H9 (cell line): ENCODE data around the gene NOL7. TPM values are rescaled to one million over a fixed set of nuclear protein-coding genes. Genes with fewer than 3 reads are reported as not detected.

ENCODE experiments used
- DNase-seq: peaks from one replicate; pipeline ENCODE4 v3.0.0-alpha.2; 2017
- H2AFZ ChIP-seq: one replicate; pipeline ENCODE4 v1.6.1; 2013; ENCODE audit warnings: mild to moderate bottlenecking, low read length, control low read depth, moderate library complexity
- H2AK5ac ChIP-seq: 2 replicates; pipeline ENCODE4 v1.6.1; 2013; ENCODE audit warnings: low read length, control low read depth, mixed read lengths; ENCODE audit not compliant: insufficient read length
- H2BK120ac ChIP-seq: one replicate; pipeline ENCODE4 v1.6.1; 2013; ENCODE audit warnings: low read depth, mild to moderate bottlenecking, low read length, control low read depth, inconsistent platforms; ENCODE audit not compliant: poor library complexity, severe bottlenecking
- H2BK12ac ChIP-seq: 2 replicates; pipeline ENCODE4 v1.6.1; 2013; ENCODE audit warnings: low read length, control low read depth, mixed read lengths, low read depth; ENCODE audit not compliant: insufficient read length
- H2BK15ac ChIP-seq: 2 replicates; pipeline ENCODE4 v1.6.1; 2013; ENCODE audit warnings: low read depth, low read length, control low read depth
- H2BK20ac ChIP-seq: one replicate; pipeline ENCODE4 v1.6.1; 2013; ENCODE audit warnings: low read depth, mild to moderate bottlenecking, low read length, control low read depth, inconsistent platforms; ENCODE audit not compliant: poor library complexity, severe bottlenecking
- H2BK5ac ChIP-seq: 2 replicates; pipeline ENCODE4 v1.6.1; 2013; ENCODE audit warnings: low read length, control low read depth, mixed read lengths; ENCODE audit not compliant: insufficient read length
- H3K14ac ChIP-seq: 2 replicates; pipeline ENCODE4 v1.6.1; 2013; ENCODE audit warnings: low read length, control low read depth; ENCODE audit not compliant: insufficient read depth
- H3K18ac ChIP-seq: 2 replicates; pipeline ENCODE4 v1.6.1; 2013; ENCODE audit warnings: low read depth, mild to moderate bottlenecking, mixed read lengths, low read length, control low read depth; ENCODE audit not compliant: insufficient read length
- H3K23ac ChIP-seq: 2 replicates; pipeline ENCODE4 v1.6.1; 2013; ENCODE audit warnings: low read length, control low read depth, mixed read lengths, low read depth; ENCODE audit not compliant: insufficient read length
- H3K23me2 ChIP-seq: 2 replicates; pipeline ENCODE4 v1.6.1; 2013; ENCODE audit warnings: low read depth, mild to moderate bottlenecking, mixed read lengths, low read length, control low read depth; ENCODE audit not compliant: insufficient read length, poor library complexity, severe bottlenecking
- H3K27ac ChIP-seq: 2 replicates; pipeline ENCODE4 v1.5.1; 2013; ENCODE audit warnings: low read length, control low read depth, mixed read lengths, low read depth; ENCODE audit not compliant: insufficient read length
- H3K27me3 ChIP-seq: 2 replicates; pipeline ENCODE4 v1.6.1; 2013; ENCODE audit warnings: low read length, control low read depth, inconsistent platforms; ENCODE audit not compliant: insufficient read depth
- H3K4ac ChIP-seq: 2 replicates; pipeline ENCODE4 v1.6.1; 2013; ENCODE audit warnings: low read depth, mild to moderate bottlenecking, control low read depth, inconsistent platforms, low read length, moderate library complexity
- H3K4me1 ChIP-seq: 2 replicates; pipeline ENCODE4 v1.6.1; 2013; ENCODE audit warnings: low read length, control low read depth, inconsistent platforms; ENCODE audit not compliant: insufficient read depth
- H3K4me2 ChIP-seq: 2 replicates; pipeline ENCODE4 v1.6.1; 2013; ENCODE audit warnings: low read length, control low read depth, mixed read lengths; ENCODE audit not compliant: insufficient read length, insufficient read depth
- H3K56ac ChIP-seq: 2 replicates; pipeline ENCODE4 v1.6.1; 2013; ENCODE audit warnings: low read depth, mild to moderate bottlenecking, mixed read lengths, low read length, control low read depth; ENCODE audit not compliant: insufficient read length
- H3K79me1 ChIP-seq: 2 replicates; pipeline ENCODE4 v1.6.1; 2013; ENCODE audit warnings: low read depth, mild to moderate bottlenecking, moderate library complexity, low read length, control low read depth, inconsistent platforms; ENCODE audit not compliant: insufficient read depth, poor library complexity, severe bottlenecking
- H3K79me2 ChIP-seq: 2 replicates; pipeline ENCODE4 v1.6.1; 2013; ENCODE audit warnings: low read length, control low read depth, inconsistent platforms; ENCODE audit not compliant: insufficient read depth
- H3K9ac ChIP-seq: 2 replicates; pipeline ENCODE4 v1.6.1; 2013; ENCODE audit warnings: low read length, control low read depth, mixed read lengths; ENCODE audit not compliant: insufficient read length; ENCODE audit errors: extremely low read depth
- H3K9me3 ChIP-seq: one replicate; pipeline ENCODE4 v1.6.1; 2013; ENCODE audit warnings: low read depth, low read length, inconsistent platforms; ENCODE audit not compliant: control insufficient read depth
- H3T11ph ChIP-seq: one replicate; pipeline ENCODE4 v1.6.1; 2013; ENCODE audit warnings: mild to moderate bottlenecking, low read length, control low read depth, inconsistent platforms
- H4K20me1 ChIP-seq: one replicate; pipeline ENCODE4 v1.6.1; 2013; ENCODE audit not compliant: control insufficient read depth, insufficient read length, insufficient read depth
- H4K5ac ChIP-seq: 2 replicates; pipeline ENCODE4 v1.6.1; 2013; ENCODE audit warnings: low read depth, mild to moderate bottlenecking, mixed read lengths, low read length, control low read depth; ENCODE audit not compliant: insufficient read length
- H4K8ac ChIP-seq: replicated peaks from 2 replicates; pipeline ENCODE4 v1.6.1; 2013; ENCODE audit warnings: low read length, control low read depth, mixed read lengths, low read depth; ENCODE audit not compliant: insufficient read length
- H4K91ac ChIP-seq: 2 replicates; pipeline ENCODE4 v1.6.1; 2013; ENCODE audit warnings: low read depth, mild to moderate bottlenecking, moderate library complexity, mixed read lengths, low read length, control low read depth; ENCODE audit not compliant: insufficient read length
- H3K27ac Mint-ChIP-seq, 3 experiments: 2 replicates in 2 of 3; 3 replicates in 1 of 3; pipeline ENCODE4 v1.8.0; 2020 to 2021; ENCODE audit warnings: mixed read lengths in 3 of 3, mild to moderate bottlenecking in 1 of 3, moderate library complexity in 1 of 3
- H3K27me3 Mint-ChIP-seq: 2 replicates; pipeline ENCODE4 v1.8.0; 2021; ENCODE audit warnings: low read depth, mild to moderate bottlenecking, moderate library complexity, mixed read lengths
- H3K36me3 Mint-ChIP-seq, 3 experiments: 2 replicates in 2 of 3; 3 replicates in 1 of 3; pipeline ENCODE4 v1.8.0; 2020 to 2021; ENCODE audit warnings: low read depth in 3 of 3, mixed read lengths in 3 of 3; ENCODE audit not compliant: insufficient read depth in 1 of 3
- H3K4me1 Mint-ChIP-seq, 2 experiments: 2 replicates each; pipeline ENCODE4 v1.8.0; 2020; ENCODE audit warnings: mixed read lengths in 2 of 2
- H3K4me3 Mint-ChIP-seq, 2 experiments: 2 replicates in 1 of 2; 3 replicates in 1 of 2; pipeline ENCODE4 v1.8.0; 2020 to 2021; ENCODE audit warnings: mild to moderate bottlenecking in 2 of 2, mixed read lengths in 2 of 2, moderate library complexity in 1 of 2
- H3K9me3 Mint-ChIP-seq, 2 experiments: 2 replicates in 1 of 2; 3 replicates in 1 of 2; pipeline ENCODE4 v1.8.0; 2020; ENCODE audit warnings: mild to moderate bottlenecking in 2 of 2, mixed read lengths in 2 of 2, moderate library complexity in 1 of 2
- WGBS: extraction: QIAGEN DNeasy Blood & Tissue Kit; methylation state at CpG from one replicate; pipeline ENCODE4 v1.1.7; 2013; ENCODE audit warnings: missing lambda C conversion rate, low lambda C conversion rate, mixed read lengths; ENCODE audit not compliant: insufficient read length; ENCODE audit errors: extremely low coverage; 5-methylcytosine and 5-hydroxymethylcytosine counted together
- total RNA-seq: library from RNA; stranded (reverse); gene quantifications from 2 replicates; pipeline ENCODE4 v1.2.1, GENCODE V29; 2021
- TF ChIP-seq, protein P1 (sequence below): fragments of 200-600 bp; sonication (generic); conservative IDR thresholded peaks from 3 replicates; pipeline ENCODE4 v1.8.0; 2021; ENCODE audit warnings: antibody characterized with exemption, mild to moderate bottlenecking

NOL7 gene
- total RNA-seq, 1 experiment from 2014 or later, result 72.1 TPM

DNA sequence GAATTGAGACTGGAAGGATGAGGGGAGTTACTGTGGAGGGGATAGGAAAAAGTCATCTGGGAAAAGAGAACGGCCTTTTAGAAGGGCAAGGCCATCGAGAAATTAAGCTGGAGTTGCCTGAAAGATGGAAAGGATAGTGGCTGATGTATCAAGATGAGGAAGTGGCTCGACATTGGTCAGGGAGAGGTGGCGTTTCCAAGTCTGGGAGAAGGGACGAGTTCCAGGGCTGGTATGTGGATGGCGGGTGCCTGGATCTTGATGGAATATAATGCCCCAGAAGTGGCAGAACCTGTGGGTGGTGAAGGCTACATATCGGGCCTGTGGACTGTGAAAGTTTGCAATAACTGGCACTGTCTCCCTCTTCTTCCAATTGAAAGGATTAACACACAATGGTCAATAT, 42.9 kb upstream of the NOL7 start:
- Histone ChIP-seq H3K27ac (no peak overlapping the region), H3K9ac (no peak overlapping the region), H3K4me2 (no peak overlapping the region), H3T11ph (no peak overlapping the region), H3K9me3 (no peaks in the 10 kb centered on the region), H3K79me1 (no peaks in the 10 kb centered on the region), H3K27me3 (no peaks in the 10 kb centered on the region), H4K20me1 (no peaks in the 10 kb centered on the region), H3K18ac (no peak overlapping the region), H3K56ac (no peak overlapping the region), H3K79me2 (no peaks in the 10 kb centered on the region; the same call in 1 of the 2 replicates), H4K5ac (no peak overlapping the region), H4K8ac (no peak overlapping the region), H3K23me2 (peaks cover 11% of the 10 kb centered on the region), H3K14ac (no peak overlapping the region), H2BK12ac (no peak overlapping the region), H2BK15ac (no peak overlapping the region), H2BK120ac (no peak overlapping the region), H2BK5ac (no peak overlapping the region), H3K23ac (no peak overlapping the region), H4K91ac (no peak overlapping the region), H2AK5ac (no peak overlapping the region), H3K4me1 (no peaks in the 10 kb centered on the region; the same call in 1 of the 2 replicates), H3K4ac (no peak overlapping the region), H2BK20ac (no peak overlapping the region), H2AFZ (no peak overlapping the region)
- no peaks in the 10 kb centered on the region for H3K36me3 Mint-ChIP-seq
- peak overlapping the region in 1 of 3 experiments; percentile 52; a peak in 1 of 7 replicates for H3K27ac Mint-ChIP-seq
- TF ChIP-seq, protein P1, sequence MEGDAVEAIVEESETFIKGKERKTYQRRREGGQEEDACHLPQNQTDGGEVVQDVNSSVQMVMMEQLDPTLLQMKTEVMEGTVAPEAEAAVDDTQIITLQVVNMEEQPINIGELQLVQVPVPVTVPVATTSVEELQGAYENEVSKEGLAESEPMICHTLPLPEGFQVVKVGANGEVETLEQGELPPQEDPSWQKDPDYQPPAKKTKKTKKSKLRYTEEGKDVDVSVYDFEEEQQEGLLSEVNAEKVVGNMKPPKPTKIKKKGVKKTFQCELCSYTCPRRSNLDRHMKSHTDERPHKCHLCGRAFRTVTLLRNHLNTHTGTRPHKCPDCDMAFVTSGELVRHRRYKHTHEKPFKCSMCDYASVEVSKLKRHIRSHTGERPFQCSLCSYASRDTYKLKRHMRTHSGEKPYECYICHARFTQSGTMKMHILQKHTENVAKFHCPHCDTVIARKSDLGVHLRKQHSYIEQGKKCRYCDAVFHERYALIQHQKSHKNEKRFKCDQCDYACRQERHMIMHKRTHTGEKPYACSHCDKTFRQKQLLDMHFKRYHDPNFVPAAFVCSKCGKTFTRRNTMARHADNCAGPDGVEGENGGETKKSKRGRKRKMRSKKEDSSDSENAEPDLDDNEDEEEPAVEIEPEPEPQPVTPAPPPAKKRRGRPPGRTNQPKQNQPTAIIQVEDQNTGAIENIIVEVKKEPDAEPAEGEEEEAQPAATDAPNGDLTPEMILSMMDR, result no peak
- peaks cover 4 to 7% of the 10 kb centered on the region in 2 experiments; a peak in 3 of 5 replicates for H3K9me3 Mint-ChIP-seq
- WGBS, result no CpG with 5 or more reads among the region's 7 CpGs
- H3K27me3 Mint-ChIP-seq, result no peaks in the 10 kb centered on the region
- DNase-seq, result no peak
- no peak overlapping the region for H3K4me3 Mint-ChIP-seq
- peaks cover 29 to 30% of the 10 kb centered on the region in 2 experiments for H3K4me1 Mint-ChIP-seq
